ENCODE results near the gene SEMA6A.
A peak's percentile ranks its signal among the peaks of the same experiment; 100 is the strongest.

The SEMA6A gene

DNA sequence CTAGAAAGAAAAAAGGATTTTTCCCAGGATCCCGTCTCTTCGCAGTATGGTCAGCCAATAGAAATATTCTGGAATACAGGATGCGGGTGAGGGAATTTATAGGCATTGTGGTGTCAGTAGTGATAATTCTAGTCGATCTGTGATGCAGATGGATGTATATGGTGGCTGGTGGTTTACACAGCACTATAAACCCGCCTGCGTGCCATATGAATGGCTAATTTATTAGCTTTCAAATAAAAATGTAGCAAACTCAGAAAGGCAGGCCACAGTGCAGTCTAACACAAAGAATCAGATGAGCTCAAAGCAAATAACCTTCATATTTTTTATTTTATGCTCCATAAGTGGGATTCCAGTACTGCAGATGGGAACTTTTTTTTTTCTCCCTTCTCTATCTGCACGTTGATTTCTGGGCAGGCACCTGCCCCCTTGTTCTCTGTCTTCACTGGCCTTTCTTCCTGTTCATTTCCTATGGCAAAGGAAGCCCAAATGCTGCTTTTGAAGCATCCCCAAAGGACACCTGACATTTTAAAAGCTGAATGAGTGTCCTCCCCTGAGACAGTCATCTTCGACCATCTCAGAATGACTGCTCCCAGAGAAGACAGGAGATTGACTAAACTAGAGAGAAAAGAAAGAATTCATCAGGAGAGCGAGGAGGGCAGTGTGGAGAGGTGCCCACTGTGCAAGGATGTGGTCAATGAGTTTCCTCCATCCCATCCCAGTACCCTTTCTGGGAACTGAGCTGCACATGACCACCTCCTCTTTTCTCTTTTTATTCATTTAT lies 52.1 kb downstream of the SEMA6A start:
- no peak for DNase-seq

- no peak for DNase-seq
Observed at GRCh38 chr5:116521173-116521872, 53.3 kb downstream of the SEMA6A start.

- DNase-seq, result no peak
Observed at GRCh38 chr5:116520771-116521170, 53.9 kb downstream of the SEMA6A start.

DNA sequence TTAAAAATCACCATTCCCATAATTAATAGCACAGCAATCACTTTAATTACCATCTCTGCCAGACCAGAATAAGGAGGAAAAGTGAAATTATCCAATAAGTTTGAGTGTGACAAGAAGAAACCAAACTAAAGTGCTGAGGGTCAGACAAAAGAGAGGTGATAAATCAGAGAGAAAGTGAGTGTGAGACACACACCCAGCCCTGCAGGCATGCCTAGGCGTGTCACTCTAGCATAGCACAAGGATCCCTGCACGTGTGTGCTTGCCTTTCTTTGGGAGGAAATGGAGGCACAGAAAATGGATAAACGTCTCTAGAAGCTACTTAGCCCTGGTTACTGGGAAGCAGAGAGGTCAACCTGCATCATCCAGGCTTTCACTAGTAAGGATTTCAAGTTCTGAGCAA lies 56.2 kb downstream of the SEMA6A start:
- DNase-seq, result no peak

DNA sequence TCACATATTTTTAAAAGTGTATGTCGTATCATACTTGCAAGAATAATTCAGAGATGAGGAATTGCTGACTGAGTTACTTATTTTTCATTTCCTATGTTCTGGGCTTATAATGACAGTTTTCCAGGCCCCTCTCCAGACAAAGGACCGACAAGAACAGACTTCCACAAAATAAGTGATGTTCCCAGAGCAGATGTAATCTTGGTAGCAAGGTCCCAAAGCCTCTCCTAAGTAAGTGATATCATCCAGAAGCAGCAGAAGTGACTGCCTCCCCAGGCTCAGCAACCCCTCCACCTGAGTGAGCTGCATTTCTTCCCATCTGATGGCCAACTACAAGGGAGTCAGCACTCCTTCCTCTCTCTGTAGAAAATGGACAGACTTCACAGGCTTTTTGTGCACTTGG lies 57.1 kb downstream of the SEMA6A start:
- no peak for DNase-seq

GRCh38 chr5:116516021-116516420 lies 58.6 kb downstream of the SEMA6A start:
- no peak for DNase-seq

DNA sequence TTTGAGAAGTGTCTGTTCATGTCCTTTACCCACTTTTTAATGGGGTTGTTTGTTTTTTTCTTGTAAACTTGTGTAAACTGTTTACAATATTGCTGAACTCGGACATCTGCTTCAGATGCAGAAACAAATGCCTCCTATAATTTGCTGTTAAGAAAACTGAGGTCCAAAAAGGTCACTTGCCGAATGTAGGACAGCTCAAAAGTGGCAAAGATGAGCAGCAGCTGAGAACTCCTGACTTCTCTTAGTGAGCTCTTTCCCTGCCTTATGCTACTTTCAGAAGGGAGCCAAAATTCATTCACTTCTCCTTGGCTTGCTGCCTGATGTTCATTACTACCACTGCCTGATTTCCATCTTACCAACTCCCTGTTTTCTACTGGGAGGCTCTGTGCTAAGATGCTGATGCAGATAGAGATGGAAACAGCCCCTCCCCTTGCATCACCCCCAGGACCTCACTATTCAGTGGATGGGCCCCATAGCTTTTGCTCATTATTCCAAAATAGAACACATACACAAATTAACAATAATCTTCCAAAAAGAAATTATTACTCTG lies 60.1 kb downstream of the SEMA6A start:
- DNase-seq, result no peak

DNA sequence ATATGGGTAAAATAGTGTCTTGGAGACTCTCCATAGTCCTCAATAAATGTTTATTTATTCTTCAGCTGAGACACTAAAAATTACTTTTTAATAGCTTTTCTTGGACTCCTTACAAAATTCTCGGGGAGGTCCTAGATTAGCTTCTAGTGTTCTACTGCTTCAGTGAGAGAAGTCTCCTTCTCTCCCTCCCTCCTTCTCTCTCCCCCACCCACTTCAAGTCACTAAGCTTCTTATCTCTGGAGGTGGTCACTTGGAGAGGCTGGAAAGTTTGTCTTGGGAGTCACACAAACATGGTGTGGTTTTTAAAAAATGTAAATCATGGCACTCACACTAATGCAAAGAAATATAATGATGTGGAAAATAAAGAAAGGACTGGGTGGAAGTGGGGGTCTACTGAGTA lies 64.1 kb downstream of the SEMA6A start:
- DNase-seq, result no peak

- no peak for DNase-seq
Observed at GRCh38 chr5:116509483-116510244, 65.0 kb downstream of the SEMA6A start.

DNA sequence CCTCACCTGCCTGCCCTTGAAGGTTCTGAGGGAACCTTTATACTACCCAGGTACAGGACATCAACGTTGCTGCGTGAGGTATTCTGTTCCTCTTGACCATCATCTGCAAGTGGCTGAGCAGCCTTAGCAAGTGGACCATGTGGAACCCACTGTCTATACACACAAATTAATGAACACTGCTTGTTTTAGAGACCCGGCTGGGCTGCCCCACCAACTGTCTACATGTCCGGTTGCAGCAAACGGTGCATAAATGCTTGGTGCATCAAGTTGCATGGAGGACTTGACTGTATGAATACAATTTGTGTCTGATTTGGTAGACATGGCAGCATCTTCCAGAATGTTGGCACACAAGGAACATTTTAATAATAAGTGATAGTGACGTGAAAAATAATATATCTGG lies 65.8 kb downstream of the SEMA6A start:
- DNase-seq, result no peak

- DNase-seq, result no peak
Observed at GRCh38 chr5:116507941-116508655, 66.5 kb downstream of the SEMA6A start.

- no peak for DNase-seq
Observed at GRCh38 chr5:116507051-116507537, 67.5 kb downstream of the SEMA6A start.

GRCh38 chr5:116506488-116506887 lies 68.1 kb downstream of the SEMA6A start:
- no peak for DNase-seq

DNA sequence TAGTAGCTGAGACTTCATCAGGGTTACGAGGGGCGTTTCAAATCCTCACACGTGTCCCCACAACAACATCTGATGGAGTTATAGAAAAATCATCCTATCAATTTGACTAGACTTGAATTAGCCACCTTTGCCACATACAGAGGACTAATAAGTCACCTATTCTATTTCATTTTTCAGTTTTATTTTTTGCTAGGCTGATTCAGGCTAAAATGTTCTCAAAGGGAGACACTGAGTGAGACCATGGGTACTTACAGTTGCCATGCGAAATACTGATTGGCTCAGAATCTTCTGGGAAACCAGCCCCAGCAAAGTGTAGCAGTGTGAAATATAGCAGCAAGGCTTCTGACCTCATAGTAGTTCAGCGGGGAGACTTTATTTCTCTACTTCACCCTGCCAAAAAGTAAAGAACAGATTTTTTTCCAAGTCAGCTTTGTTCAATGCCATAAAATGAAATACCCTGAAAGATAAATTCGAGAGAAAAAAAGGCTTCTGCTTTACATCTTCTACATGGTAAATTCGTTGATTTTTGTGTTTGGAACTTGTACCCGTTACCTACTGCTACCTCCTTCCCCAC lies 69.9 kb downstream of the SEMA6A start:
- DNase-seq, result no peak

GRCh38 chr5:116502616-116503015 lies 72.0 kb downstream of the SEMA6A start:
- DNase-seq, result peak in 1 of 2 donors; percentile 9

DNA sequence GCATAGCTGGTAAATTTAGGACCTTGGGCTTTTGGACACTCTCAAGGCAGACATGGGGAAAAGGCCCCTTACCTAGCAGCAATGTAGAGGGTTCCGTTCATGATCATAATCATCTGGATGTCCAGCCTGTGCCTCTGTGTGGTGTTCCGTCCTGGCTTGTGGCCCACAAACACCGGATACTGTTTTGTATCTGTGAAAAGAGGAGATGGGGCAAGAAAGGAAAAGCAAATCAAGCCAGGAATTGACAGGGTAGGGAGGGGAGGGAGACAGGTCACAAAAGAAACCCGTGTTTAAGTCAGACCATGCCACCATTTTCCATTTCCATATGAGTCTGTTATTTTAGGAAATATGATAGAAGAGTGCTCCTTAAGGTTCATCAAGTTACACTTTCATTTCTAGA lies 72.5 kb downstream of the SEMA6A start:
- DNase-seq, result no peak

- no peak for DNase-seq
Observed at GRCh38 chr5:116498503-116499048, 76.0 kb downstream of the SEMA6A start.

GRCh38 chr5:116497631-116498030 lies 77.0 kb downstream of the SEMA6A start:
- DNase-seq, result no peak

DNA sequence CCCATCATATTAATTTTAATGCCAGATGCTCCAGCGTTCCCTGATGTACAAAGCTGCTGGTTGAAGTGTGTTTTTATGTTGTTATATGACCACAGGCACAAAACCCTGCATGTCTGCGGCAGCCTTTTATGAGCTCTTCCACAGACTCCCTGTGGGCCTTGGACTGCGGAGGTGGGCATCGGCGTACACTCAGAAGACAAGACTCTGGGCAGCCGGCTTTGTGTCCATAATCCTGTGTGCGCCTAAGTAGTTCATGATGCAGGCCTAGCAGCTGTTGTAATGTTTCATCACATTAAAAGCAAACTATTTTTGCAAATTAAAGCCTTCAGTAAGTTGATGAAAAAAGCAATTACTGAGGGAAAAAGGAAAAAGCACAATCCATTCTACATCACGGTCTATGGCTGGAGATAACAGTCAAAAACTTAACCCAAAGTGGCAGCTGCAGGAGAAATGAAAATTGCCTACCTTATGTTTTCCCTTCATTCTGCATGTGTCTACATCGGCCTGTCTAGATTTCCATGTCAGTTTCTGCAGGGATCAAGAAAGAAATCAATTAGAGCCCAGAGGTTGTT lies 78.8 kb downstream of the SEMA6A start:
- no peak for DNase-seq

DNA sequence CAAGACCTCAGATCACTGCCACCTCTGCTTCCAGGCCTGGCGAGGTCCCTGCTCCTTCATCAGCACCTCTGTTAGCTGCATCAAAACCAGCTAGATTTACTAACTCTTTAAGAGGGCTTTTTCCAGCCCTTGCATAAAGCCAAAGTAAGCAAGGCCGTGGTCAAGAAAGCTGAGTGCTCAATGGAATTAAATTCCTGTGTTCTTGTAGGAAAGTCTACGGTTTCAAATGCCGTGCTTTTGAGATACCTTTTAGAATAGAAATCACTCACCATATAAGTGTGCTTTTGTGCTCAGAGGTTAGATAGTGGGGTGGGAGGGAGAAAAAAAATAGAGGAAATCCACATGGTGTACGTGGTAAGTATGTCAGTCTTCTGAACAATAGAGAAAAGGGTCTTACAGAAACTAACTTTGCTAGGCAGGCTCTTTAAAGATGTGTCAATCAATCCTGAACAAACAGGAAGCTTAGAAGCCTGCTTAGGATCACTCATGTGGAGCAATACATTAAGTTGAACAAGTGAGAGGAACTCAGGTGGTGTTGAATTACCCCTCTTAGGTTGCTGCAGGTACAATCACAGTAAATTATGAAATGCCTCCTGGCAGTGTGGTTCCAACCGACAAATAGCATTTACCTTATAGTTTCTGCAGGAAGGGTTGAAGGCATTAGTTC lies 79.7 kb downstream of the SEMA6A start:
- DNase-seq, result no peak

DNA sequence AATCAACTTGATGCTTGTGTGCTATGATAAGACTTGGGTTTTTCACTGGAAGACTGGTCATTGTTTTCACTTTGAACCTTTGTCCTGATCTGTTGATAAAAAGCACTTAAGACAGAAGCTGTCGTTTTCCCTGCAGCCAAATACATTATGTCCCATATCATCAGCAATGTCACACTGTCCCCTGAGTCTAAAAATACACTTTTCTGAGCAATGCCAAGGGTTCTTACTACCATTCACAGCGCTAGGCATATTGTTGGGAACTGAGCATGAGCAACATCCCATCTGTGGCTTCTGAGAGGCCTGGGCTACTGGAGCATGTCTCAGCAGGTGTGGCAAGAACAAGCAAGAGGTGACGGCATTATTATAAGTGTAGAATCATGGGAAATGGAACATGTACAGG lies 81.8 kb downstream of the SEMA6A start:
- no peak for DNase-seq

All from inflammatory macrophage treated with lipopolysaccharide for 1 hour (primary cell).